B cell (primary cell): Measurements from ENCODE around the gene PTCD2.

Experiments
- EZH2 ChIP-seq: IDR thresholded peaks from 2 replicates; pipeline ENCODE4 v1.6.1; 2012; ENCODE audit warnings: borderline replicate concordance, low read depth, mild to moderate bottlenecking, moderate library complexity, low read length; ENCODE audit not compliant: insufficient read depth, poor library complexity, severe bottlenecking
- TF ChIP-seq, protein P1 (sequence below): fragments of 200-600 bp; IDR thresholded peaks from one replicate; pipeline ENCODE4 v1.8.0; 2022; ENCODE audit warnings: antibody characterized with exemption, mild to moderate bottlenecking

DNA sequence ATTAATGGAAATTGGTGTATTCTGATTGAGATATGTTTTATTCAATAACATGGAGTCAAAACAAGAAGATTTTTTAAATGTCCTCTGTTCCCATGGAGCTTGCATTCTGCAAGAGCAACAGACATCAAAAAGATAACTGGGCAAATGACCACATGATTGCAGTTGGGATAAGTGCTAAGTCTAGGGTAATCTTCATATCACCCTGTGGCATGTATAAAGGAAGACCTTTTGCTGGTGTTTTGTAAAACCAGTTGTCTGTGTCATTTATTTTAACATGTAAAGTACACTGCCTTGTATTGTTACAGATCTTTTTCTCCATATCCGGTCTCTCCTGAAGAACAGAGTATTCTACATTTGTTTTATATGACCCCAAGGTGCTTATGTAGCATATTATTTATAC lies 44.0 kb downstream of the PTCD2 start:
- TF ChIP-seq, protein P1, sequence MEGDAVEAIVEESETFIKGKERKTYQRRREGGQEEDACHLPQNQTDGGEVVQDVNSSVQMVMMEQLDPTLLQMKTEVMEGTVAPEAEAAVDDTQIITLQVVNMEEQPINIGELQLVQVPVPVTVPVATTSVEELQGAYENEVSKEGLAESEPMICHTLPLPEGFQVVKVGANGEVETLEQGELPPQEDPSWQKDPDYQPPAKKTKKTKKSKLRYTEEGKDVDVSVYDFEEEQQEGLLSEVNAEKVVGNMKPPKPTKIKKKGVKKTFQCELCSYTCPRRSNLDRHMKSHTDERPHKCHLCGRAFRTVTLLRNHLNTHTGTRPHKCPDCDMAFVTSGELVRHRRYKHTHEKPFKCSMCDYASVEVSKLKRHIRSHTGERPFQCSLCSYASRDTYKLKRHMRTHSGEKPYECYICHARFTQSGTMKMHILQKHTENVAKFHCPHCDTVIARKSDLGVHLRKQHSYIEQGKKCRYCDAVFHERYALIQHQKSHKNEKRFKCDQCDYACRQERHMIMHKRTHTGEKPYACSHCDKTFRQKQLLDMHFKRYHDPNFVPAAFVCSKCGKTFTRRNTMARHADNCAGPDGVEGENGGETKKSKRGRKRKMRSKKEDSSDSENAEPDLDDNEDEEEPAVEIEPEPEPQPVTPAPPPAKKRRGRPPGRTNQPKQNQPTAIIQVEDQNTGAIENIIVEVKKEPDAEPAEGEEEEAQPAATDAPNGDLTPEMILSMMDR, result no peak
- no peak for TF ChIP-seq EZH2
